DND-41 (cell line): ENCODE measurements around the gene SEMA4C.

Experiments used
- EZH2 ChIP-seq: IDR thresholded peaks from 3 replicates; pipeline ENCODE4 v1.6.1; 2012; ENCODE audit warnings: borderline replicate concordance, low read depth, mild to moderate bottlenecking, moderate library complexity, low read length, inconsistent platforms; ENCODE audit not compliant: severe bottlenecking
- TF ChIP-seq, protein P1 (sequence below): IDR thresholded peaks from 2 replicates; pipeline ENCODE4 v1.5.1; 2012; ENCODE audit warnings: borderline replicate concordance, low read length, moderate library complexity, mild to moderate bottlenecking; ENCODE audit not compliant: poor library complexity, severe bottlenecking; ENCODE audit errors: extremely low read depth

DNA sequence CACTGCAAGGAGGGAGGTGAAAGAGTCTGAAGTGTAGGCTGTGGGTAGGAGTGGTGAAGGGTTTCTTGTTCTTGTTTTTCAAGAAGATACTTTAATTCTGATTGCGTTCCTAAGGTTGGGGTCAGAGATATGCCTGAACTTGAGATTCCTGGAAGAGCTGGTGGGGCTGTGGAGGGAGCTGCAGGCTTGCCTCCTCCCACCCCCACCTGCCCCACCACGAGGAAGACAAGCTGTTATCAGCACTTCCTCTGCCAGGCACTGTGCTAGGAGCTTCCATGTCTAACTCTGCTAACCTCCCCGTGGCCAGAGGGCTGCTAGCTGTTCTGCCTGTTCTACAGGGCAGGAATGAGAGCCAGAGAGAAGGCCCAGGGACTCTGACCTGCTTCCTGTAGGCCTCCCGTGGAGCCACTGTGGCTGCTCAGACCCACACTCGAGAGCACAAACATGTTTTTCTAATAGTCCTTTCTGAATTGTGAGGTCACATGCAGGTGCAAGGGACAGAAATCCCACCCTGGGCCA lies 39.8 kb downstream of the SEMA4C start:
- TF ChIP-seq, protein P1, sequence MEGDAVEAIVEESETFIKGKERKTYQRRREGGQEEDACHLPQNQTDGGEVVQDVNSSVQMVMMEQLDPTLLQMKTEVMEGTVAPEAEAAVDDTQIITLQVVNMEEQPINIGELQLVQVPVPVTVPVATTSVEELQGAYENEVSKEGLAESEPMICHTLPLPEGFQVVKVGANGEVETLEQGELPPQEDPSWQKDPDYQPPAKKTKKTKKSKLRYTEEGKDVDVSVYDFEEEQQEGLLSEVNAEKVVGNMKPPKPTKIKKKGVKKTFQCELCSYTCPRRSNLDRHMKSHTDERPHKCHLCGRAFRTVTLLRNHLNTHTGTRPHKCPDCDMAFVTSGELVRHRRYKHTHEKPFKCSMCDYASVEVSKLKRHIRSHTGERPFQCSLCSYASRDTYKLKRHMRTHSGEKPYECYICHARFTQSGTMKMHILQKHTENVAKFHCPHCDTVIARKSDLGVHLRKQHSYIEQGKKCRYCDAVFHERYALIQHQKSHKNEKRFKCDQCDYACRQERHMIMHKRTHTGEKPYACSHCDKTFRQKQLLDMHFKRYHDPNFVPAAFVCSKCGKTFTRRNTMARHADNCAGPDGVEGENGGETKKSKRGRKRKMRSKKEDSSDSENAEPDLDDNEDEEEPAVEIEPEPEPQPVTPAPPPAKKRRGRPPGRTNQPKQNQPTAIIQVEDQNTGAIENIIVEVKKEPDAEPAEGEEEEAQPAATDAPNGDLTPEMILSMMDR: no peak
- TF ChIP-seq EZH2: no peak
